Lower leg skin (tissue), 4 donors: ENCODE data around the gene ERC1. TPM values are rescaled to one million over a fixed set of nuclear protein-coding genes. Genes with fewer than 3 reads are reported as not detected.

Experiments used
- DNase-seq, 2 donors: peaks; one replicate each; pipeline ENCODE4 v3.0.0-alpha.2; 2019; ENCODE audit warnings: low spot score in 2 of 2
- H3K4me3 ChIP-seq: fragments of 200-600 bp; sonication (generic); 2 replicates; pipeline ENCODE4 v1.5.1; 2017; ENCODE audit warnings: mild to moderate bottlenecking, low read depth; ENCODE audit not compliant: poor library complexity, severe bottlenecking
- POLR2A ChIP-seq, 2 donors: fragments of 450-650 bp; IDR thresholded peaks; one replicate each; pipeline ENCODE4 v1.6.1; 2016 to 2017; ENCODE audit warnings: antibody characterized with exemption in 2 of 2, mild to moderate bottlenecking in 1 of 2, moderate library complexity in 1 of 2
- WGBS, 2 donors: methylation state at CpG; one replicate each; pipeline ENCODE4 v1.1.5; 2018; 5-methylcytosine and 5-hydroxymethylcytosine counted together
- intact Hi-C: fragments of 100-400 bp; cut with DNase I; formaldehyde crosslinking; loops from one replicate; pipeline ENCODE4 v1.15.0; 2023; ENCODE audit warnings: low total_unique reads
- total RNA-seq, 4 donors: library from RNA; depleted of rRNA; stranded (reverse); fragments of >200 nt; gene quantifications; one replicate each; pipeline ENCODE4 v1.1.0, GENCODE V29; 2016
- TF ChIP-seq, protein P1 (sequence below), 3 donors: fragments of 450-650 bp; IDR thresholded peaks; one replicate each; pipeline ENCODE4 v1.5.1; 2016; ENCODE audit warnings: antibody characterized with exemption in 3 of 3, mild to moderate bottlenecking in 3 of 3, moderate library complexity in 2 of 3

ERC1 gene
- total RNA-seq, 4 donors from 2014 or later = 22.1 to 42.7 (median 29.7) TPM

DNA sequence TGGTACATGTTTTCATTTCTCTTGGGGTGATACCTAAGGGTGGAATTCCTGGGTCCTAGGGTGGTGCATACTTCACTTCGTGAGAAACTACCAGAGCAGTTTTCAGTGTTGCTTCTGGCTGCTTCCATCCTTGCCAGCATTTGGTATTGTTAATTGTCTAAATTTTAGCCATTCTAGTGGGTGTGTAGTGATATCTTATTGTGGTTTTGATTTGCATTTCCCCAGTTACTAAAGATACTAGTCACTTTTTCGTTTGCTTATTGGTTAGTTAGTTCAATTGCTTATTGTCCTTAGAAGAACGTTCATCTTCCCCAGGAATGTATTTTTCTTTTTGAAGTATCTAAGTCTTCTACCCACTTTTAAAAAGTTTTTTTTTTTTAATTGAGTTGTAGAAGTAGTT is 80.2 kb downstream of the ERC1 start:
- 62 to 75% methylated on average over 3 of the region's 3 CpGs for WGBS, 2 donors
- no peak for TF ChIP-seq POLR2A (IDR thresholded peaks at IDR 0.05)
- intact Hi-C loops = no loop called here
- no peak for DNase-seq
- H3K4me3 ChIP-seq = no peak overlapping the region

GRCh38 chr12:1073652-1074051 is 82.6 kb downstream of the ERC1 start:
- TF ChIP-seq, protein P1, sequence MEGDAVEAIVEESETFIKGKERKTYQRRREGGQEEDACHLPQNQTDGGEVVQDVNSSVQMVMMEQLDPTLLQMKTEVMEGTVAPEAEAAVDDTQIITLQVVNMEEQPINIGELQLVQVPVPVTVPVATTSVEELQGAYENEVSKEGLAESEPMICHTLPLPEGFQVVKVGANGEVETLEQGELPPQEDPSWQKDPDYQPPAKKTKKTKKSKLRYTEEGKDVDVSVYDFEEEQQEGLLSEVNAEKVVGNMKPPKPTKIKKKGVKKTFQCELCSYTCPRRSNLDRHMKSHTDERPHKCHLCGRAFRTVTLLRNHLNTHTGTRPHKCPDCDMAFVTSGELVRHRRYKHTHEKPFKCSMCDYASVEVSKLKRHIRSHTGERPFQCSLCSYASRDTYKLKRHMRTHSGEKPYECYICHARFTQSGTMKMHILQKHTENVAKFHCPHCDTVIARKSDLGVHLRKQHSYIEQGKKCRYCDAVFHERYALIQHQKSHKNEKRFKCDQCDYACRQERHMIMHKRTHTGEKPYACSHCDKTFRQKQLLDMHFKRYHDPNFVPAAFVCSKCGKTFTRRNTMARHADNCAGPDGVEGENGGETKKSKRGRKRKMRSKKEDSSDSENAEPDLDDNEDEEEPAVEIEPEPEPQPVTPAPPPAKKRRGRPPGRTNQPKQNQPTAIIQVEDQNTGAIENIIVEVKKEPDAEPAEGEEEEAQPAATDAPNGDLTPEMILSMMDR (IDR thresholded peaks at IDR 0.05) = no peak
- TF ChIP-seq POLR2A (IDR thresholded peaks at IDR 0.05) = no peak
- WGBS, 2 donors = 94 to 95% methylated on average over 9 of the region's 9 CpGs
- intact Hi-C loops = no loop called here
- no peak for DNase-seq
- H3K4me3 ChIP-seq = no peak overlapping the region

DNA sequence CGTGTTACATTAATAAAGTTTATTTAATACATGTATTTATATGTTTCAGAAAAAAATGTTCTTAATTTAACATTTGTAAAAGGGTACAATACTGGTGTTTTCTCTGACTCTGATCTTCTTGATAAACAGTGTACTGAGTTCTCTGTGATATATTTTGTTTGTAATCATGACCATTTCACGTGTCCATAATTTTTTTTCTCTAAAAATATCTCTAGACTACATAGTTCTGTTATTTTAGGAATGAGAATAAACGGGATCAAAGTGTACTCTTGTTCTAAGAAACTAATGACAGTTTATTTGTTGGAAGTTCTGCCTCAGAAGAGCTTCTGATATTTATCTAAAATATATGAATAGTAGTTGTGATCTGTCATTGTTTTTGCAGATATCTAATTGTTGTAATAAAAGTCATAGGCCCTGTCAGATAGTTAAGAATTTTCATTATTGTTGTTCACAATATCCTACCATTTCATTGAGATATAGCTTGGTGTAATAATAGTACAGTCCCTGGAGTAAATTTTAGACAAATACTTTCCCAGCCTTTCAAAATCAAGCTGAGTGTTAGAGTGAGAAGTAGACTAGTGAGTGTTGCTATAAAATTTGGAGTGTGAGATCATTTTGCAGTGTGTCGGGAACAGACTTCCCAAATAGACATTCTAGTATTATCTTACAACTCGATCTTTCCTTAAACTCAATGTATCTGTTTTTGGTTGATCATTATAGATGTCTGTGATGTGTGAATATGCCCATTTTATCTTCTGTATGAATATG is 86.2 kb downstream of the ERC1 start:
- H3K4me3 ChIP-seq = no peak overlapping the region
- intact Hi-C loops = no loop called here
- no peak for TF ChIP-seq POLR2A (IDR thresholded peaks at IDR 0.05)
- TF ChIP-seq, protein P1 (IDR thresholded peaks at IDR 0.05) = no peak
- DNase-seq = no peak
- WGBS, 2 donors = 71 to 76% methylated on average over 5 of the region's 5 CpGs

DNA sequence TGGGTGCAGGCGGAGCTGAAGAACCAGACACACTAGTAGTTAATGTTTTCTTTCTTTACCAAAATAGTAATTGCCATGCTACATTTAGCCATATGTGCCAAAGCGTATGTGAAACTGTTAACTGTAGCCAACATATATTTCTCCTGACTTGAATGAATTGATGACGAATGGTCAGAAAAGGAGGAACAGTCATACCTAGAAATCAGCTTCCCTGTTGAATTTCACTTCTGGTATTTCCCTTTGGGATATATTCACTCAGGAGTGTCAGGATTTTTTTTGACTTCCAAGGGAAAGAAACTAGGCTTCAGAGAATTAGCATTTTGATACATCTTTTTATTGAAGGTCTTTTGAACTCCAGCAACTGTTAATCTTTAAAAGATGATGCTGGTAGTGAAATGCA is 87.0 kb downstream of the ERC1 start:
- 77 to 79% methylated on average over 3 of the region's 3 CpGs for WGBS, 2 donors
- no peak overlapping the region for H3K4me3 ChIP-seq
- intact Hi-C loops = no loop called here
- no peak for DNase-seq
- TF ChIP-seq, protein P1 (IDR thresholded peaks at IDR 0.05) = no peak
- no peak for TF ChIP-seq POLR2A (IDR thresholded peaks at IDR 0.05)

DNA sequence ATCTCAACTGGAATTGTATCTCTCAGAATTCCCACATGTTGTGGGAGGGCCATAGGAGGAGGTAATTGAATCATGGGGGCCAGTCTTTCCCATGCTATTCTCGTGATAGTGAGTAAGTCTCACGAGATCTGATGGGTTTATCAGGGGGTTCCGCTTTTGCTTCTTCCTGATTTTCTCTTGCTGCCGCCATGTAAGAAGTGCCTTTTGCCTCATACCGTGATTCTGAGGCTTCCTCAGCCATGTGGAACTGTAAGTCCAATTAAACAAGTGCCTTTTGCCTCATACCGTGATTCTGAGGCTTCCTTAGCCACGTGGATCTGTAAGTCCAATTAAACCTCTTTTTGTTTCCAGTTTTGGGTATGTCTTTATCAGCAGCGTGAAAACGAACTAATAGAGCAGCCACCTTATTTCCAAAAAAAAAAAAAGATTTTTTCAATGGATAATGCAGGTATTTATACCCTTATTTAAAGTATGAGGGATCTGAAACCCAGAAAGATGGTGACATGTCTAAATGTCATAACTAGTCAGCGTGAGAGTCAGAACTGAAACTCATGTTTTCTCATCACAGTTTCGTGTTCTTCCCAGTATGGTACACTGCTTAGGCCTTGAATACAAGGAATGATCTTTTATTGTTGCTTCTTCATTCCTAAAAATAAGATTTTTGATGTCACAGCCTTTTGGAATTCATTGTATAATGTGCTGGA is 89.6 kb downstream of the ERC1 start:
- no peak for TF ChIP-seq POLR2A (IDR thresholded peaks at IDR 0.05)
- TF ChIP-seq, protein P1 (IDR thresholded peaks at IDR 0.05) = no peak
- no peak for DNase-seq
- intact Hi-C loops = no loop called here
- 88 to 90% methylated on average over 11 of the region's 11 CpGs for WGBS, 2 donors
- no peak overlapping the region for H3K4me3 ChIP-seq

DNA sequence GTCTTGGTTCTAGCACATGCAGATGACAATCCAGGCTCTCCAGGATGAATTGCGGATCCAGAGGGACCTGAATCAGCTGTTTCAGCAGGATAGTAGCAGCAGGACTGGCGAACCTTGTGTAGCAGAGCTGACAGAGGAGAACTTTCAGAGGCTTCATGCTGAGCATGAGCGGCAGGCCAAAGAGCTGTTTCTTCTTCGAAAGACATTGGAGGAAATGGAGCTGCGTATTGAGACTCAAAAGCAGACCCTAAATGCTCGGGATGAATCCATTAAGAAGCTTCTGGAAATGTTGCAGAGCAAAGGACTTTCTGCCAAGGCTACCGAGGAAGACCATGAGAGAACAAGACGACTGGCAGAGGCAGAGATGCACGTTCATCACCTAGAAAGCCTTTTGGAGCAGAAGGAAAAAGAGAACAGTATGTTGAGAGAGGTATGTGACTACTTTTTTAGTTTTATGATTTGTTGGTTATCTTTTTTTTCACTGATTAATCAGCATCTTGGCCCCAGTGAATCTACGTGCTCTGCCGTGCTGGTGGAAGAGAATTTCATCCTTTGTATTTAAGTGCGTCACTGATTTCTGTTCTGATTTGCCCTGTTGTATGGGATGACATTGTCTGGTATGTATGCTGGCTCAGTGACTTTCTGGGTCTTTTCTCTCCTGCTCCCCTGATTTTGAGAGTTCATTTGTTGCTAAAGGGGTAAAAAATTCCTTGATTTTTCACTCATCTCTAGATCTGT is 92.3 kb downstream of the ERC1 start:
- DNase-seq = no peak
- H3K4me3 ChIP-seq = no peak overlapping the region
- TF ChIP-seq, protein P1 (IDR thresholded peaks at IDR 0.05) = no peak
- no peak for TF ChIP-seq POLR2A (IDR thresholded peaks at IDR 0.05)
- intact Hi-C loops = no loop called here
- WGBS, 2 donors = 67 to 70% methylated on average over 12 of the region's 12 CpGs
